GM12891 (cell line): Measurements from ENCODE around the gene OPCML.

ENCODE experiments used
- POLR2A ChIP-seq: IDR thresholded peaks from 2 replicates; pipeline ENCODE4 v1.6.1; 2011; ENCODE audit warnings: low read depth, low read length, control low read depth
- POLR2AphosphoS5 ChIP-seq: IDR thresholded peaks from 2 replicates; pipeline ENCODE4 v1.6.1; 2011; ENCODE audit warnings: low read depth, low read length, control low read depth
- POU2F2 ChIP-seq: IDR thresholded peaks from 2 replicates; pipeline ENCODE4 v1.6.1; 2011; ENCODE audit warnings: low read depth, mild to moderate bottlenecking, control low read depth, low read length, moderate library complexity

GRCh38 chr11:133258751-133259150 lies 273.6 kb downstream of the OPCML start:
- no peak for TF ChIP-seq POLR2A
- no peak for TF ChIP-seq POLR2AphosphoS5
- TF ChIP-seq POU2F2, result no peak
